OCI-LY3 (cell line): ENCODE measurements around the gene UBA1.

Experiments used
- H2AFZ ChIP-seq: fragments of 200-600, 300-600 bp; shearing (Covaris generic); 2 replicates; pipeline ENCODE4 v1.6.0; 2014; ENCODE audit warnings: antibody characterized with exemption, low read depth, low read length
- H3K27ac ChIP-seq: fragments of 200-600, 300-600 bp; sonication (generic); 2 replicates; pipeline ENCODE4 v1.5.1; 2014; ENCODE audit warnings: mild to moderate bottlenecking, low read length, moderate library complexity, mixed read lengths
- H3K27me3 ChIP-seq: fragments of 200-600, 300-600 bp; sonication (generic); 2 replicates; pipeline ENCODE4 v1.6.1; 2014; ENCODE audit warnings: low read depth, low read length, mixed read lengths
- H3K36me3 ChIP-seq: fragments of 200-600, 300-600 bp; sonication (generic); replicated peaks from 2 replicates; pipeline ENCODE3; 2014; ENCODE audit warnings: low read depth, low read length, mixed read lengths
- H3K4me1 ChIP-seq: fragments of 300-600, 200-600 bp; sonication (generic); 2 replicates; pipeline ENCODE4 v1.6.1; 2014; ENCODE audit warnings: low read length, mixed read lengths
- H3K4me2 ChIP-seq: fragments of 200-600, 300-600 bp; sonication (generic); 2 replicates; pipeline ENCODE4 v1.6.1; 2014; ENCODE audit warnings: low read length, mixed read lengths
- H3K4me3 ChIP-seq: fragments of 300-600, 200-600 bp; sonication (generic); 2 replicates; pipeline ENCODE4 v1.5.1; 2014; ENCODE audit warnings: antibody characterized with exemption, mild to moderate bottlenecking, low read length, moderate library complexity
- H3K79me2 ChIP-seq: fragments of 300-600, 200-600 bp; shearing (Covaris generic); 2 replicates; pipeline ENCODE4 v1.6.1; 2014; ENCODE audit warnings: mild to moderate bottlenecking, low read length, mixed read lengths
- H3K9ac ChIP-seq: fragments of 300-600, 200-600 bp; shearing (Covaris generic); 2 replicates; pipeline ENCODE4 v1.6.0; 2014; ENCODE audit warnings: mild to moderate bottlenecking, low read length, moderate library complexity
- H3K9me3 ChIP-seq: fragments of 200-600, 300-600 bp; shearing (Covaris generic); 2 replicates; pipeline ENCODE4 v1.6.1; 2014; ENCODE audit warnings: low read length, mixed read lengths; ENCODE audit not compliant: insufficient read depth
- H4K20me1 ChIP-seq: fragments of 200-600, 300-600 bp; sonication (generic); 2 replicates; pipeline ENCODE4 v1.6.1; 2016; ENCODE audit warnings: low read length, mixed read lengths; ENCODE audit not compliant: insufficient read depth
- EZH2phosphoT487 ChIP-seq: fragments of 200-600 bp; shearing (Covaris generic); IDR thresholded peaks from 2 replicates; pipeline ENCODE4 v1.6.1; 2018; ENCODE audit warnings: antibody characterized with exemption, mixed run types, low read depth
- TF ChIP-seq, protein P1 (sequence below): fragments of 200-600, 300-600 bp; sonication (generic); IDR thresholded peaks from 2 replicates; pipeline ENCODE4 v1.5.1; 2014; ENCODE audit warnings: antibody characterized with exemption, low read length, low read depth

UBA1 gene

DNA sequence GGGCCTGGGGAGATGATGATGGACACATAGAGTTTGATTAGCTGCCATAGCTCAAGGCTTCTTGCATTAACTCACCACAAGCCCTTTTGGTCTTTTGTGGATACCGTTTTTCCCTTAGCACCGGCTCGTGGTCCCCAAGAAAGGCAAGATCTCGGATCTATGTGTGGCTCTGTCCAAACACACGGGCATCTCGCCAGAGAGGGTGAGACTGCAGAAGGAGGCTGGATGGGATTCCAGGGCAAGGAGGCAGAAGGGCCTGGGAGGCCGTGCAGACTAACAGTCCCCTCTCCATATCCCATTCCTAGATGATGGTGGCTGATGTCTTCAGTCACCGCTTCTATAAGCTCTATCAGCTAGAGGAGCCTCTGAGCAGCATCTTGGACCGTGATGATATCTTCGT, 48.7 kb downstream of the UBA1 start:
- Histone ChIP-seq H3K4me3 (no peak overlapping the region), H3K9ac (no peak overlapping the region), H3K36me3 (peaks cover 9% of the 10 kb centered on the region), H3K79me2 (peaks cover 1% of the 10 kb centered on the region), H3K27me3 (no peaks in the 10 kb centered on the region), H3K4me1 (no peaks in the 10 kb centered on the region), H3K9me3 (no peaks in the 10 kb centered on the region), H3K4me2 (no peak overlapping the region), H2AFZ (no peak overlapping the region), H3K27ac (no peak overlapping the region), H4K20me1 (no peaks in the 10 kb centered on the region)
- TF ChIP-seq, protein P1, sequence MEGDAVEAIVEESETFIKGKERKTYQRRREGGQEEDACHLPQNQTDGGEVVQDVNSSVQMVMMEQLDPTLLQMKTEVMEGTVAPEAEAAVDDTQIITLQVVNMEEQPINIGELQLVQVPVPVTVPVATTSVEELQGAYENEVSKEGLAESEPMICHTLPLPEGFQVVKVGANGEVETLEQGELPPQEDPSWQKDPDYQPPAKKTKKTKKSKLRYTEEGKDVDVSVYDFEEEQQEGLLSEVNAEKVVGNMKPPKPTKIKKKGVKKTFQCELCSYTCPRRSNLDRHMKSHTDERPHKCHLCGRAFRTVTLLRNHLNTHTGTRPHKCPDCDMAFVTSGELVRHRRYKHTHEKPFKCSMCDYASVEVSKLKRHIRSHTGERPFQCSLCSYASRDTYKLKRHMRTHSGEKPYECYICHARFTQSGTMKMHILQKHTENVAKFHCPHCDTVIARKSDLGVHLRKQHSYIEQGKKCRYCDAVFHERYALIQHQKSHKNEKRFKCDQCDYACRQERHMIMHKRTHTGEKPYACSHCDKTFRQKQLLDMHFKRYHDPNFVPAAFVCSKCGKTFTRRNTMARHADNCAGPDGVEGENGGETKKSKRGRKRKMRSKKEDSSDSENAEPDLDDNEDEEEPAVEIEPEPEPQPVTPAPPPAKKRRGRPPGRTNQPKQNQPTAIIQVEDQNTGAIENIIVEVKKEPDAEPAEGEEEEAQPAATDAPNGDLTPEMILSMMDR: no peak
- TF ChIP-seq EZH2phosphoT487: no peak

DNA sequence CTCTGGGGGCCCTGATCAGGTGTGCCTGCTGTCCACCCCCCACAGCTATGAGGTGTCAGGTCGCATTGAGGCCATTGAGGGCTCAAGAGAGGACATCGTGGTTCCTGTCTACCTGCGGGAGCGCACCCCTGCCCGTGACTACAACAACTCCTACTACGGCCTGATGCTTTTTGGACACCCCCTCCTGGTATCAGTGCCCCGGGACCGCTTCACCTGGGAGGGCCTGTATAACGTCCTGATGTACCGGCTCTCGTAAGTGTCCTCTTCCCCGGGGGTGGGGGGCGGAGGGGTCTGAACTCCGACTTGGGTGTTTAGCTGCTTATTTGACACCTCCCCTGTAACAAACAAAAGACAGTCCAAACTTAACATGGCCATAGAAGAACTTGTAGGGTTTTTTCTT, 49.7 kb downstream of the UBA1 start:
- TF ChIP-seq EZH2phosphoT487: no peak
- TF ChIP-seq, protein P1: no peak
- no peaks in the 10 kb centered on the region for H3K27me3 ChIP-seq
- H3K4me2 ChIP-seq: no peak overlapping the region
- H3K4me1 ChIP-seq: no peaks in the 10 kb centered on the region
- H3K27ac ChIP-seq: no peak overlapping the region
- no peaks in the 10 kb centered on the region for H3K9me3 ChIP-seq
- peaks cover 9% of the 10 kb centered on the region for H3K36me3 ChIP-seq
- no peak overlapping the region for H3K9ac ChIP-seq
- no peak overlapping the region for H3K4me3 ChIP-seq
- no peak overlapping the region for H2AFZ ChIP-seq
- H4K20me1 ChIP-seq: no peaks in the 10 kb centered on the region
- no peaks in the 10 kb centered on the region for H3K79me2 ChIP-seq

DNA sequence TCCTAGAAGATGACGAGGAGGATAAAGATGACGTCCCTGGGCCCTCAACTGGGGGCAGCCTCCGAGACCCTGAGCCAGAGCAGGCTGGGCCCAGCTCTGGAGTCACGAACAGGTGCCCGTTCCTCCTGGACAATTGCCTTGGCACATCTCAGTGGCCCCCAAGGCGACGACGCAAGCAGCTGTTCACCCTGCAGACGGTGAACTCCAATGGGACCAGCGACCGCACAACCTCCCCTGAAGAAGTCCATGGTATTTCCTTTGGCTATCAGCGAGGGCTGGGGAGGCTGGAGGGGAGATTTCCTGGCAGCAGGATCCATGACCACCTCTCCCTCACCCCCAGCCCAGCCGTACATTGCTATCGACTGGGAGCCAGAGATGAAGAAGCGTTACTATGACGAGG, 51.0 kb downstream of the UBA1 start:
- H3K36me3 ChIP-seq: peaks cover 9% of the 10 kb centered on the region
- H4K20me1 ChIP-seq: no peaks in the 10 kb centered on the region
- H3K9me3 ChIP-seq: no peaks in the 10 kb centered on the region
- H3K9ac ChIP-seq: no peak overlapping the region
- H3K27ac ChIP-seq: no peak overlapping the region
- TF ChIP-seq EZH2phosphoT487: no peak
- TF ChIP-seq, protein P1: no peak
- H3K79me2 ChIP-seq: no peaks in the 10 kb centered on the region
- no peak overlapping the region for H3K4me2 ChIP-seq
- no peak overlapping the region for H2AFZ ChIP-seq
- no peaks in the 10 kb centered on the region for H3K27me3 ChIP-seq
- no peak overlapping the region for H3K4me3 ChIP-seq
- H3K4me1 ChIP-seq: peaks cover 10% of the 10 kb centered on the region

DNA sequence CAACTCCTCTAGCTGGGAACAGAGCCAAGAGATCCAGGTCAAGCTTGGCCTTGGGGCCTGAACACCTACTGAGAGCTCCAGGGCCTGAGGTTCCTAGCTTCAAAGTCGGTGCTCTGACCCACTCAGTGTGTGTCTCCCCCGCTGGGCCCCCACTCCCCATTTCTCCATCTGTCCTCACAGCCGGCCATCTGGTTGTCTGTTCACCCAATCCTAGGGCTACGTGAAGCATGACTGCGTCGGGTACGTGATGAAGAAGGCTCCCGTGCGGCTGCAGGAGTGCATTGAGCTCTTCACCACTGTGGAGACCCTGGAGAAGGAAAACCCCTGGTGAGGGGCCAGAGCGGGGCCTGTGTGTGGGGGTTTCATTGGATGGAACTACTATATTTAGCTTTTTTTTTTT, 51.5 kb downstream of the UBA1 start:
- no peak overlapping the region for H3K9ac ChIP-seq
- no peak overlapping the region for H3K27ac ChIP-seq
- H3K4me3 ChIP-seq: no peak overlapping the region
- H2AFZ ChIP-seq: no peak overlapping the region
- no peaks in the 10 kb centered on the region for H3K9me3 ChIP-seq
- peaks cover 9% of the 10 kb centered on the region for H3K36me3 ChIP-seq
- peaks cover 13% of the 10 kb centered on the region for H3K4me1 ChIP-seq
- no peaks in the 10 kb centered on the region for H3K79me2 ChIP-seq
- no peaks in the 10 kb centered on the region for H4K20me1 ChIP-seq
- TF ChIP-seq, protein P1: no peak
- TF ChIP-seq EZH2phosphoT487: no peak
- H3K27me3 ChIP-seq: no peaks in the 10 kb centered on the region
- no peak overlapping the region for H3K4me2 ChIP-seq
